Thyroid gland (tissue), 4 donors: ENCODE measurements around the gene BTBD6. TPM values are rescaled to one million over a fixed set of nuclear protein-coding genes. Genes with fewer than 3 reads are reported as not detected.
A peak's percentile ranks its signal among the peaks of the same experiment; 100 is the strongest.

Experiments
- DNase-seq, 2 donors: peaks; one replicate each; pipeline ENCODE4 v3.0.0-alpha.2; 2019
- H3K27ac ChIP-seq, 3 donors: fragments of 200-600 bp; sonication (generic); 1 replicate in 2 of 3; 2 replicates in 1 of 3; pipeline ENCODE4 v1.5.1; 2016 to 2019; ENCODE audit warnings: mild to moderate bottlenecking in 1 of 3, moderate library complexity in 1 of 3
- H3K27me3 ChIP-seq: fragments of 200-600 bp; sonication (generic); one replicate; pipeline ENCODE4 v1.5.1; 2019
- H3K36me3 ChIP-seq, 2 donors: fragments of 200-600 bp; sonication (generic); one replicate each; pipeline ENCODE4 v1.5.1; 2016 to 2019
- H3K4me1 ChIP-seq, 2 donors: fragments of 200-600 bp; sonication (generic); one replicate each; pipeline ENCODE4 v1.5.1; 2017 to 2019
- H3K4me3 ChIP-seq, 3 donors: fragments of 200-600 bp; sonication (generic); replicated peaks in 1 of 3; 1 replicate in 2 of 3; 2 replicates in 1 of 3; pipeline ENCODE4 v1.5.1; 2016; ENCODE audit warnings: mild to moderate bottlenecking in 1 of 3
- H3K9me3 ChIP-seq: fragments of 200-600 bp; sonication (generic); one replicate; pipeline ENCODE4 v1.5.1; 2017
- POLR2A ChIP-seq, 2 donors: fragments of 450-650 bp; IDR thresholded peaks; one replicate each; pipeline ENCODE4 v1.6.1; 2017; ENCODE audit warnings: antibody characterized with exemption in 2 of 2, mild to moderate bottlenecking in 2 of 2, moderate library complexity in 1 of 2
- WGBS, 2 donors: methylation state at CpG; one replicate each; pipeline ENCODE4 v1.1.5; 2017; 5-methylcytosine and 5-hydroxymethylcytosine counted together
- intact Hi-C: fragments of 100-400 bp; cut with DNase I; formaldehyde crosslinking; loops from one replicate; pipeline ENCODE4 v1.15.1; 2023
- total RNA-seq, 4 donors: library from RNA; depleted of rRNA; stranded (reverse); fragments of >200 nt; gene quantifications; one replicate each; pipeline ENCODE4 v1.2.3, GENCODE V29; 2016
- TF ChIP-seq, protein P1 (sequence below), 6 experiments: fragments of 200-600 bp in 3 of 6; fragments of 450-650 bp in 3 of 6; sonication (generic) in 3 of 6; IDR thresholded peaks; one replicate each; pipeline ENCODE4 v1.5.1; 2016 to 2019; ENCODE audit warnings: antibody characterized with exemption in 6 of 6, mild to moderate bottlenecking in 2 of 6, inconsistent platforms in 1 of 6, moderate library complexity in 1 of 6

The BTBD6 gene
- total RNA-seq, 4 donors from 2014 or later: 35.9 to 58.2 (median 44.2) TPM

DNA sequence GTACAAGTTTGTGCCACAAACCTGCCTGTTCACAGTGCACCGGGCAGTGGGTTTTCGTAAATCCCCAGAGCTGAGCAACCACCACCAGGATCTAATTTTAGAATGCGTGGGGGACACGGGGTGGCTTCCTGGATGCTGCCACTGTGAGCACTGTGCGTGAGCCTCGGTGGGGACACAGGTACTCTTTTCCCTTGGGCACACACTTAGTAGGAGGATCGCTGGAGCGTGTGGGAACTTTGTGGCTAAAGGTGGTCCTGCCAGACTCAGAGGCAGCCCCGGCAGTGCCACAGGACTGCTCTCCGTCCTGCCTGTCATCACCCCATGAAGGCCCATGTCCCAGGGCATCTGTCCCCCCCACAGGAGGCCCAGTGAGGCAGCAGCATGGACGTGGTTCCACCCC, 21.1 kb downstream of the BTBD6 start:
- TF ChIP-seq, protein P1, sequence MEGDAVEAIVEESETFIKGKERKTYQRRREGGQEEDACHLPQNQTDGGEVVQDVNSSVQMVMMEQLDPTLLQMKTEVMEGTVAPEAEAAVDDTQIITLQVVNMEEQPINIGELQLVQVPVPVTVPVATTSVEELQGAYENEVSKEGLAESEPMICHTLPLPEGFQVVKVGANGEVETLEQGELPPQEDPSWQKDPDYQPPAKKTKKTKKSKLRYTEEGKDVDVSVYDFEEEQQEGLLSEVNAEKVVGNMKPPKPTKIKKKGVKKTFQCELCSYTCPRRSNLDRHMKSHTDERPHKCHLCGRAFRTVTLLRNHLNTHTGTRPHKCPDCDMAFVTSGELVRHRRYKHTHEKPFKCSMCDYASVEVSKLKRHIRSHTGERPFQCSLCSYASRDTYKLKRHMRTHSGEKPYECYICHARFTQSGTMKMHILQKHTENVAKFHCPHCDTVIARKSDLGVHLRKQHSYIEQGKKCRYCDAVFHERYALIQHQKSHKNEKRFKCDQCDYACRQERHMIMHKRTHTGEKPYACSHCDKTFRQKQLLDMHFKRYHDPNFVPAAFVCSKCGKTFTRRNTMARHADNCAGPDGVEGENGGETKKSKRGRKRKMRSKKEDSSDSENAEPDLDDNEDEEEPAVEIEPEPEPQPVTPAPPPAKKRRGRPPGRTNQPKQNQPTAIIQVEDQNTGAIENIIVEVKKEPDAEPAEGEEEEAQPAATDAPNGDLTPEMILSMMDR (IDR thresholded peaks at IDR 0.05): no peak
- no peak for TF ChIP-seq POLR2A (IDR thresholded peaks at IDR 0.05)
- Histone ChIP-seq H3K27me3 (no peaks in the 10 kb centered on the region), H3K27ac (no peak overlapping the region), H3K9me3 (no peaks in the 10 kb centered on the region), H3K36me3 (no peaks in the 10 kb centered on the region), H3K4me1 (peaks cover 9 to 10% of the 10 kb centered on the region in 2 donors), H3K4me3 (no peak overlapping the region)
- intact Hi-C loops: no loop called here
- 86 to 91% methylated on average over 10 of the region's 11 CpGs for WGBS, 2 donors
- no peak for DNase-seq

DNA sequence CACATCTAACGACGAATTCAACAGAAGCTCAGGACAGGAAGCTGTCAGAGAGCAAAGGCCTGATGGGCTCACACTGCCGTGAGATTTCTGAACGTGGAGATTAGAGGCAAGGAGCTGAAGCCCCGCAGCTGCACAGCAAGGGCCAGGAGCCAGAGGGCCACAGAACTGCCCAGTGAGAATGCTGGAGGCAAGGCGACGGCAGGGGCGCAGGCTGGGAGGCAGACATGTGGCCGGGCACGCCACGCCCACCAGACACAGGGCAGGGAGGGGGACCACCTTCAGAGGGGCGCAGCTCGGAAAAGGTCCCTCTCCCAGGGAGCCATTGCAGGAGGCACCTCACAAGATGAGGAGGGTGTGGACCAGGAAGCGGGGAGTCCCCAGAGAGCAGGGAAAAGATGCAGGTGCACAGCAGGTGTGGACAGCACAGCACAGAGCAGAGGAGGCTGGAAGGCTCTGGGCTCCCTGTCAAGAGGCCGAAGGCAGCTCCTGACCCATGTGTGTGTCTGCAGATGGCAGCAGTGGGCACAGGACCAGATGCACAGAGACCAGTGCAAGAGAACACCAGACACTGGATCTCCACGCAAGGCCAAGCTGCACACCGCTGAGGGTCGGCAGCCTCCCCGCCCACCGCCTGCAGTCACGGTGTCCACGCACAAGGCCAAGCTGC, 23.0 kb downstream of the BTBD6 start:
- intact Hi-C loops: no loop called here
- no peak for DNase-seq
- 86 to 91% methylated on average over 5 to 15 of the region's 22 CpGs for WGBS, 2 donors
- no peaks in the 10 kb centered on the region for H3K9me3 ChIP-seq
- H3K27ac ChIP-seq: no peak overlapping the region
- H3K27me3 ChIP-seq: no peaks in the 10 kb centered on the region
- peaks cover 9 to 10% of the 10 kb centered on the region in 2 donors for H3K4me1 ChIP-seq
- no peak for TF ChIP-seq POLR2A (IDR thresholded peaks at IDR 0.05)
- TF ChIP-seq, protein P1 (IDR thresholded peaks at IDR 0.05): no peak
- H3K4me3 ChIP-seq: no peak overlapping the region
- no peaks in the 10 kb centered on the region for H3K36me3 ChIP-seq

DNA sequence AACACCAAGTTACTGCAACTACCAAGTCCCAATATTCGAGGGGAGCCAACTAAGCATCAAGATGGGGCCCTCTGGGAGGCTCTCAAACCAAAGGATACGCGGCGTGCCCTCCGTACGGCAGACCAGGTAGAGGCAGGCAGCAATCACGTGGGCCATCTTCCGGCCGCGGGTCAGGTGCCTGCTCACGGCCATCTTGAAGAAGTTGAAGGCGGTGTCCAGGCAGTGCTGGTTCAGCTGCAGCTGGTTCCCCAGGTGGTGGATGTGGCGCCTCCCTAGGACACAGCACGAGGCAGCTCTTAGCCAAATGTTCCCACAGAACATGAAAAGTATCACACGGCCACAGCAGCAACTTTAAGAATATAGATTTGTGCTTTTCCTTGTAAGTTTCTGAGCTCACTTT, 24.3 kb downstream of the BTBD6 start:
- H3K9me3 ChIP-seq: no peaks in the 10 kb centered on the region
- H3K27me3 ChIP-seq: no peaks in the 10 kb centered on the region
- no peaks in the 10 kb centered on the region for H3K36me3 ChIP-seq
- peaks cover 9 to 11% of the 10 kb centered on the region in 2 donors for H3K4me1 ChIP-seq
- DNase-seq: peak; percentile 32 to 53
- TF ChIP-seq POLR2A (IDR thresholded peaks at IDR 0.05): no peak
- TF ChIP-seq, protein P1 (IDR thresholded peaks at IDR 0.05): no peak
- intact Hi-C loops: no loop called here
- H3K27ac ChIP-seq: no peak overlapping the region
- H3K4me3 ChIP-seq: no peak overlapping the region
- 66 to 79% methylated on average over 15 of the region's 15 CpGs for WGBS, 2 donors

DNA sequence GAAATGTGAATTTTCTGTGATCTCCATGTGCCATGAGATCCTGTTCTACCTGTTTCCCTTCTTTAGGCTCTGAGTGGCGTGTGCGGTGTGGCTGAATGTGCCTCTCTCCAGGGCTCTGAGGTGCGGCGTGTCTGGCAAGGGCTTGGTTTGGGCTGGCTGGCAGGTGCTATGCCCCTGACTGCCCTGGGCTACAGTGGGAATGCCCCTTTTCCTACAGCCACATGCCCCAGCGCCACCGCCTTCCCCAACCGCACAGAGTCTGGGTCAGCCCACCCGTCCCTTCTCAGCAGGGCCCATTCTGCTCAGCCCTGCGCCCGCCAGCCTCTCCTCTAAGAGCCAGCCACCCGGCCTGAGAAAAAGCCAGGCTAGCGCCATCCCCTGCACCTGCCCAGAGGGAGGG, 24.7 kb downstream of the BTBD6 start:
- peaks cover 9 to 14% of the 10 kb centered on the region in 2 donors for H3K4me1 ChIP-seq
- 62 to 71% methylated on average over 8 to 12 of the region's 12 CpGs for WGBS, 2 donors
- peak; percentile 71 to 78 for DNase-seq
- no peak for TF ChIP-seq POLR2A (IDR thresholded peaks at IDR 0.05)
- TF ChIP-seq, protein P1 (IDR thresholded peaks at IDR 0.05): no peak
- intact Hi-C loops: no loop called here
- no peak overlapping the region for H3K4me3 ChIP-seq
- no peaks in the 10 kb centered on the region for H3K9me3 ChIP-seq
- H3K27me3 ChIP-seq: no peaks in the 10 kb centered on the region
- H3K27ac ChIP-seq: no peak overlapping the region
- H3K36me3 ChIP-seq: no peaks in the 10 kb centered on the region

DNA sequence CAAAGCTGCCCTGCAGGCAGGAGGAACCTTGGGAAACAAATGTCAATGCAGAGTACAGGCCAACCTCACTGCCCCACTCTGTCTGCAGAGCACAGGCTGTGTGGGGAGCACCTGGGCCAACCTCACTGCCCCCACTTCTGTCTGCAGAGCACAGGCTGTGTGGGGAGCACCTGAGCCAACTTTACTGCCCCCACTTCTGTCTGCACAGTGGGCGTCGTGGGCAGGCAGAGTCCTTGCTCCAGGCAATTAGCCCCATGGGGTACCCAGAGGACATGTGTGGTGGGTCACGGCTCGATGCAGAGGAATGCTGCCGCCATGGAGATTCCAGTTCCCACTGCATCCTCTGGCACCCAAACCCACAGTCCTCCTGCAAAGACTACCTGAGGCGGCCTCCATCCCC, 26.3 kb downstream of the BTBD6 start:
- Histone ChIP-seq H3K4me3 (no peak overlapping the region), H3K4me1 (peaks cover 9 to 14% of the 10 kb centered on the region in 2 donors), H3K27me3 (no peaks in the 10 kb centered on the region), H3K9me3 (no peaks in the 10 kb centered on the region), H3K27ac (no peak overlapping the region), H3K36me3 (no peaks in the 10 kb centered on the region)
- TF ChIP-seq, protein P1 (IDR thresholded peaks at IDR 0.05): no peak
- no peak for TF ChIP-seq POLR2A (IDR thresholded peaks at IDR 0.05)
- 92 to 94% methylated on average over 6 of the region's 6 CpGs for WGBS, 2 donors
- intact Hi-C loops: no loop called here
- DNase-seq: no peak
